Nephron (organoid): ENCODE data around the gene GPR35.

ENCODE experiments used
- H3K27ac Mint-ChIP-seq, 3 experiments: 2 replicates each; pipeline ENCODE4 v1.8.0; 2020; ENCODE audit warnings: mixed read lengths in 3 of 3, mild to moderate bottlenecking in 2 of 3, moderate library complexity in 1 of 3
- H3K27me3 Mint-ChIP-seq: 2 replicates; pipeline ENCODE4 v1.8.0; 2021; ENCODE audit warnings: low read depth, mild to moderate bottlenecking, moderate library complexity, mixed read lengths
- H3K36me3 Mint-ChIP-seq: 2 replicates; pipeline ENCODE4 v1.8.0; 2020; ENCODE audit warnings: low read depth, mixed read lengths
- H3K4me1 Mint-ChIP-seq: 2 replicates; pipeline ENCODE4 v1.8.0; 2020; ENCODE audit warnings: mixed read lengths
- H3K4me3 Mint-ChIP-seq, 3 experiments: 2 replicates each; pipeline ENCODE4 v1.8.0; 2020; ENCODE audit warnings: mild to moderate bottlenecking in 3 of 3, mixed read lengths in 3 of 3, moderate library complexity in 2 of 3
- H3K9me3 Mint-ChIP-seq: 2 replicates; pipeline ENCODE4 v1.8.0; 2020; ENCODE audit warnings: mixed read lengths
- TF ChIP-seq, protein P1 (sequence below), 3 experiments: fragments of 200-600 bp; sonication (generic); IDR thresholded peaks; one replicate each; pipeline ENCODE4 v1.5.0; 2021; ENCODE audit warnings: antibody characterized with exemption in 3 of 3; ENCODE audit not compliant: unreplicated experiment in 3 of 3

Gene GPR35

DNA sequence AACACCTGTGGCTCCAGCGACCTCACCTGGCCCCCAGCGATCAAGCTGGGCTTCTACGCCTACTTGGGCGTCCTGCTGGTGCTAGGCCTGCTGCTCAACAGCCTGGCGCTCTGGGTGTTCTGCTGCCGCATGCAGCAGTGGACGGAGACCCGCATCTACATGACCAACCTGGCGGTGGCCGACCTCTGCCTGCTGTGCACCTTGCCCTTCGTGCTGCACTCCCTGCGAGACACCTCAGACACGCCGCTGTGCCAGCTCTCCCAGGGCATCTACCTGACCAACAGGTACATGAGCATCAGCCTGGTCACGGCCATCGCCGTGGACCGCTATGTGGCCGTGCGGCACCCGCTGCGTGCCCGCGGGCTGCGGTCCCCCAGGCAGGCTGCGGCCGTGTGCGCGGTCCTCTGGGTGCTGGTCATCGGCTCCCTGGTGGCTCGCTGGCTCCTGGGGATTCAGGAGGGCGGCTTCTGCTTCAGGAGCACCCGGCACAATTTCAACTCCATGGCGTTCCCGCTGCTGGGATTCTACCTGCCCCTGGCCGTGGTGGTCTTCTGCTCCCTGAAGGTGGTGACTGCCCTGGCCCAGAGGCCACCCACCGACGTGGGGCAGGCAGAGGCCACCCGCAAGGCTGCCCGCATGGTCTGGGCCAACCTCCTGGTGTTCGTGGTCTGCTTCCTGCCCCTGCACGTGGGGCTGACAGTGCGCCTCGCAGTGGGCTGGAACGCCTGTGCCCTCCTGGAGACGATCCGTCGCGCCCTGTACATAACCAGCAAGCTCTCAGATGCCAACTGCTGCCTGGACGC lies 4.9 kb downstream of the GPR35 start:
- H3K4me1 Mint-ChIP-seq = no peaks in the 10 kb centered on the region
- H3K27me3 Mint-ChIP-seq = no peaks in the 10 kb centered on the region
- H3K27ac Mint-ChIP-seq = no peak overlapping the region
- no peak overlapping the region for H3K4me3 Mint-ChIP-seq
- no peaks in the 10 kb centered on the region for H3K36me3 Mint-ChIP-seq
- TF ChIP-seq, protein P1, sequence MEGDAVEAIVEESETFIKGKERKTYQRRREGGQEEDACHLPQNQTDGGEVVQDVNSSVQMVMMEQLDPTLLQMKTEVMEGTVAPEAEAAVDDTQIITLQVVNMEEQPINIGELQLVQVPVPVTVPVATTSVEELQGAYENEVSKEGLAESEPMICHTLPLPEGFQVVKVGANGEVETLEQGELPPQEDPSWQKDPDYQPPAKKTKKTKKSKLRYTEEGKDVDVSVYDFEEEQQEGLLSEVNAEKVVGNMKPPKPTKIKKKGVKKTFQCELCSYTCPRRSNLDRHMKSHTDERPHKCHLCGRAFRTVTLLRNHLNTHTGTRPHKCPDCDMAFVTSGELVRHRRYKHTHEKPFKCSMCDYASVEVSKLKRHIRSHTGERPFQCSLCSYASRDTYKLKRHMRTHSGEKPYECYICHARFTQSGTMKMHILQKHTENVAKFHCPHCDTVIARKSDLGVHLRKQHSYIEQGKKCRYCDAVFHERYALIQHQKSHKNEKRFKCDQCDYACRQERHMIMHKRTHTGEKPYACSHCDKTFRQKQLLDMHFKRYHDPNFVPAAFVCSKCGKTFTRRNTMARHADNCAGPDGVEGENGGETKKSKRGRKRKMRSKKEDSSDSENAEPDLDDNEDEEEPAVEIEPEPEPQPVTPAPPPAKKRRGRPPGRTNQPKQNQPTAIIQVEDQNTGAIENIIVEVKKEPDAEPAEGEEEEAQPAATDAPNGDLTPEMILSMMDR (IDR thresholded peaks at IDR 0.05; ENCODE audit: unreplicated experiment in 3 of 3) = no peak
- H3K9me3 Mint-ChIP-seq = peaks cover 25% of the 10 kb centered on the region

DNA sequence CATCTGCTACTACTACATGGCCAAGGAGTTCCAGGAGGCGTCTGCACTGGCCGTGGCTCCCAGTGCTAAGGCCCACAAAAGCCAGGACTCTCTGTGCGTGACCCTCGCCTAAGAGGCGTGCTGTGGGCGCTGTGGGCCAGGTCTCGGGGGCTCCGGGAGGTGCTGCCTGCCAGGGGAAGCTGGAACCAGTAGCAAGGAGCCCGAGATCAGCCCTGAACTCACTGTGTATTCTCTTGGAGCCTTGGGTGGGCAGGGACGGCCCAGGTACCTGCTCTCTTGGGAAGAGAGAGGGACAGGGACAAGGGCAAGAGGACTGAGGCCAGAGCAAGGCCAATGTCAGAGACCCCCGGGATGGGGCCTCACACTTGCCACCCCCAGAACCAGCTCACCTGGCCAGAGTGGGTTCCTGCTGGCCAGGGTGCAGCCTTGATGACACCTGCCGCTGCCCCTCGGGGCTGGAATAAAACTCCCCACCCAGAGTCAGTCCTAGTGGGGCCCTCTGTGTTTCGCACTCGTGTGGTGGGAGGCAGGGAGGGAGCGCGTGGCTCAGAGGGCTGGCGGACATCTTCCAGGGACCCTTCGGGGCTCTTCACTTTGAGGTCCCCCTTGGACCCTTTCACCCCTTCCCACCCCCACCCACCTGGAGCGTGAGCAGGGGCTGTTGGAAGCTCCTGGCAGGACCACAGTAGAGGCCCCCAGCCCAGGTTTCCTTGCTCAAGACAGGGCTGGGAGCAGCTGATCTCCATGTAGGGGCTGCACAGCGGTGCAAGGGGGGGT lies 5.7 kb downstream of the GPR35 start:
- H3K27ac Mint-ChIP-seq = no peak overlapping the region
- peaks cover 25% of the 10 kb centered on the region for H3K9me3 Mint-ChIP-seq

DNA sequence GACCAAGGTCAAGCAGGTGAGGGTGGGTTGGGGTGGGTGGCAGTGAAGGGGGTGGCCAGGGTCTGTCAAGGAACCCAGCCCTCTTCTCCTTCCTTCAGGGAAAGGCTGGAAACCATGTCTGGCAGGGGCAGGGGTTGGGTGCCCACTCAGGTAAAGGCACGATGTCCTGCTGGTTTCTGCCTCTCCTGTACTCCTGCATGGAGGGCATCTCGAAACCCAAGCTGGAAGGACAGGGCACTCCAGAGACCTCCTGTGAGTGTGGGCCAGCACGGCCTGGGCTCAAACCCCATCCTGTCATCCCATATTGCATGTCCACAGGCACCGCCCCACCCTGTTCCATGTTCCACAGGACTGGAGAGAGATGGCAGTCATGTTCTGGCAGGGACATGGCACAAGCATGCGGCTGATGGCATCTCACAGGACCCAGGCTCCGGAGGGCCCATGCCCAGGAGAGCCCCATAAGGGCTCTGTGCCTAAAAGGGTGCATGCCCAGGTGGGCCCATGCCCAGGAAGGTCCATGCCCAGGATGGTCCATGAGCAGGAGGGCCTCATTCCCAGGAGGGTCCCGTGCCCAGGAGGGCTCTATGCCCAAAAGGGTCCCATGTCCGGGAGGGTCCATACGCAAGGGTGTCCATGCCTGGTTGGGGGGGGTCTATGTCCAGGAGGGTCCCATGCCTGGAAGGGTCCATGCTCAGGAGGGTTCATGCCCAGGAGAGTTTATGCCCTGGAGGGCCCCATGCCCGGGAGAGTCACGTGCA lies 6.4 kb downstream of the GPR35 start:
- Mint-ChIP-seq H3K4me1 (no peaks in the 10 kb centered on the region), H3K4me3 (no peak overlapping the region), H3K9me3 (peaks cover 25% of the 10 kb centered on the region)

More for the DNA sequence above, 5.7 kb downstream of the GPR35 start:
- TF ChIP-seq, protein P1 (IDR thresholded peaks at IDR 0.05; ENCODE audit: unreplicated experiment in 3 of 3) = no peak
- Mint-ChIP-seq H3K4me1 (no peaks in the 10 kb centered on the region), H3K4me3 (no peak overlapping the region), H3K36me3 (no peaks in the 10 kb centered on the region), H3K27me3 (no peaks in the 10 kb centered on the region)

DNA sequence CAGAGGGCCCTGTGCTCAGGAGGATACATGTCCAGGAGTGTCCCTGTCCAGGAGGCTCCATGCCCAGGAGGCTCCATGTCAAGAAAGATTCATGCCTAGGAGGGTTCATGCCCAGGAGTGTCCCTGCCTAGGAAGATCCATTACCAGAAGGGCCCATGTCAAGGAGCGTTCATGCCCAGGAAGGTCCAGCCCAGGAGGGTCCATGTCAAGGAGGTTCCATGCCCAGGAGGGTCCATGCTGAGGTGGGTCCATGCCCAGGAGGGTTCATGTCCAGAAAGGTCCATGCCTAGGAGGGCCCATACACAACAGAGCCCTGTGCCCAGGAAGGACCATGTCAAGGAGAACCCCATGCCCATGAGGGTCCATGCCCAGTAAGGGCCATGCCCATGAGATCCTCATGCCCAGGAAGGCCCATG lies 7.0 kb downstream of the GPR35 start:
- Mint-ChIP-seq H3K4me3 (no peak overlapping the region), H3K27me3 (peaks cover 5% of the 10 kb centered on the region), H3K9me3 (peaks cover 25% of the 10 kb centered on the region), H3K4me1 (no peaks in the 10 kb centered on the region), H3K36me3 (no peaks in the 10 kb centered on the region), H3K27ac (no peak overlapping the region)
- TF ChIP-seq, protein P1 (IDR thresholded peaks at IDR 0.05; ENCODE audit: unreplicated experiment in 3 of 3) = no peak

More for the DNA sequence above, 6.4 kb downstream of the GPR35 start:
- TF ChIP-seq, protein P1 (IDR thresholded peaks at IDR 0.05; ENCODE audit: unreplicated experiment in 3 of 3) = no peak
- Mint-ChIP-seq H3K27ac (no peak overlapping the region), H3K27me3 (no peaks in the 10 kb centered on the region), H3K36me3 (no peaks in the 10 kb centered on the region)

DNA sequence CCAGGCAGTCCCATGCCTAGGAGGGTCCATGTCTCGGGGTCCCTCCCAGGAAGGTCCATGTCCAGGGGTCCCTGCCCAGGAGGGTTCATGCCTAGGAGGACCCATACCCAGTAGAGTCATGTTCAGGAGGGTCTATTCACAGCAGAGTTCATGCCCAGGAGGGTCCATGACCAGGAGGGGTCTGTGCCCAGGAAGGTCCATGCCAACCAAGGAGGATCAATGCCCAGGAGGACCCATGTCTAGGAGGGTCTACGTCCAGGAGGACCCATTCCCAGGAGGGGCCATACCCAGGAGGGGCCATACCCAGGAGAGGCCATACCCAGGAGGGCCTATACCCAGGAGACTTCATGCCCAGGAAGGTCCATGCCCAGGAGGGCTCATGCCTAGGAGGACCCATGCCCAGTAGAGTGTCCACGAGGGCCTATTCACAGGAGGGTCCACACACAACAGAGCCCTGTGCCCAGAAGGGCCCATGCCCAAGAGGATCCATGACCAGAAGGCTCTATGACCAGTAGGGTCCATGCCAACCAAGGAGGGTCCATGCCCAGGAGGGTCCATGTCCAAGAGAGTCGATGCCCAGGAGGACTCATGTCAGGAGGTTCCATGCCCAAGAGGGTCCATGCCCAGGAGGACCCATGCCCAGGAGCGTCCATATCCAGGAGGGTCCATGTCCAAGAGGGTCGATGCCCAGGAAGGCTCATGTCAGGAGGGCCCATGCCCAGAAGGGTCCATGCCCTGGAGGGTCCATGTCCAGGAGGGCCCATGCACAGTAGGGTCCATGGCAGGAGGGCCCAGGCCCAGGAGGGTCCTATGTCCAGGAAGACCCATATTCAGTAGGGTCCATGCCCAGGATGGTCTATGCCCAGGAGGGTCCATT lies 10.1 kb downstream of the GPR35 start:
- no peak overlapping the region for H3K4me3 Mint-ChIP-seq
- no peaks in the 10 kb centered on the region for H3K4me1 Mint-ChIP-seq
- H3K27me3 Mint-ChIP-seq = peaks cover 30% of the 10 kb centered on the region
- H3K36me3 Mint-ChIP-seq = no peaks in the 10 kb centered on the region
- H3K9me3 Mint-ChIP-seq = peaks cover 28% of the 10 kb centered on the region
- TF ChIP-seq, protein P1 (IDR thresholded peaks at IDR 0.05; ENCODE audit: unreplicated experiment in 3 of 3) = no peak
- H3K27ac Mint-ChIP-seq = no peak overlapping the region
